Upper lobe of left lung (tissue), 6 donors: ENCODE measurements around the gene IMMP2L. TPM values are rescaled to one million over a fixed set of nuclear protein-coding genes. Genes with fewer than 3 reads are reported as not detected.

Experiments
- ATAC-seq, 2 donors: fragments of 200-7000 bp; cut with Tn5 transposase; one replicate each; pipeline ENCODE4 v1.9.1; 2022; ENCODE audit warnings: mild to moderate bottlenecking in 2 of 2, moderate library complexity in 2 of 2; ENCODE audit not compliant: low FRiP score in 2 of 2
- DNase-seq, 2 donors: peaks; one replicate each; pipeline ENCODE4 v3.0.0-alpha.2; 2019 to 2020
- H3K27ac ChIP-seq, 4 donors: fragments of 200-600 bp; sonication (generic); one replicate each; pipeline ENCODE4 v1.5.1; 2016 to 2019
- H3K27me3 ChIP-seq, 4 donors: fragments of 200-600 bp; sonication (generic); one replicate each; pipeline ENCODE4 v1.5.1; 2017 to 2019
- H3K36me3 ChIP-seq, 4 donors: fragments of 200-600 bp; sonication (generic); one replicate each; pipeline ENCODE4 v1.5.1; 2016 to 2019
- H3K4me1 ChIP-seq, 4 donors: fragments of 200-600 bp; sonication (generic); one replicate each; pipeline ENCODE4 v1.5.1; 2018 to 2019
- H3K4me3 ChIP-seq, 4 donors: fragments of 200-600 bp; sonication (generic); one replicate each; pipeline ENCODE4 v1.5.1; 2017 to 2019; ENCODE audit warnings: mild to moderate bottlenecking in 2 of 4, moderate library complexity in 1 of 4
- H3K9me3 ChIP-seq, 4 donors: fragments of 200-600 bp; sonication (generic); one replicate each; pipeline ENCODE4 v1.5.1; 2018 to 2019
- EP300 ChIP-seq, 4 donors: sonication (generic); formaldehyde crosslinking; IDR thresholded peaks; one replicate each; pipeline ENCODE4 v1.5.1; 2017; ENCODE audit warnings: antibody characterized with exemption in 4 of 4, control low read depth in 2 of 4
- POLR2A ChIP-seq, 4 donors: fragments of 450-650 bp; IDR thresholded peaks; one replicate each; pipeline ENCODE4 v1.5.1; 2016 to 2017; ENCODE audit warnings: antibody characterized with exemption in 4 of 4, mild to moderate bottlenecking in 2 of 4
- POLR2AphosphoS5 ChIP-seq, 2 donors: sonication (generic); formaldehyde crosslinking; IDR thresholded peaks; one replicate each; pipeline ENCODE4 v1.5.1; 2017; ENCODE audit warnings: antibody characterized with exemption in 2 of 2
- WGBS, 2 donors: methylation state at CpG; one replicate each; pipeline ENCODE4 v1.1.5; 2017 to 2018; 5-methylcytosine and 5-hydroxymethylcytosine counted together
- total RNA-seq, 6 donors: library from RNA; depleted of rRNA in 4 of 6; stranded (reverse); fragments of >200 nt in 4 of 6; gene quantifications; one replicate each; pipeline versions ENCODE4 v1.1.0 to v1.2.1, GENCODE V29; 2016 to 2021
- TF ChIP-seq, protein P1 (sequence below), 6 experiments: fragments of 450-650 bp in 4 of 6; fragments of 200-600 bp in 2 of 6; sonication (generic) in 2 of 6; IDR thresholded peaks; one replicate each; pipeline ENCODE4 v1.5.1; 2016 to 2019; ENCODE audit warnings: antibody characterized with exemption in 6 of 6
- donor health status: DM: no; HTN: no; CAD: no; lungs with moderate emphysema.
- donor health status: DM: no; HTN: yes; CAD: no; lungs with severe emphysema.

IMMP2L gene
- total RNA-seq, 6 donors from 2014 or later: 7.1 to 17.5 (median 11.3) TPM

DNA sequence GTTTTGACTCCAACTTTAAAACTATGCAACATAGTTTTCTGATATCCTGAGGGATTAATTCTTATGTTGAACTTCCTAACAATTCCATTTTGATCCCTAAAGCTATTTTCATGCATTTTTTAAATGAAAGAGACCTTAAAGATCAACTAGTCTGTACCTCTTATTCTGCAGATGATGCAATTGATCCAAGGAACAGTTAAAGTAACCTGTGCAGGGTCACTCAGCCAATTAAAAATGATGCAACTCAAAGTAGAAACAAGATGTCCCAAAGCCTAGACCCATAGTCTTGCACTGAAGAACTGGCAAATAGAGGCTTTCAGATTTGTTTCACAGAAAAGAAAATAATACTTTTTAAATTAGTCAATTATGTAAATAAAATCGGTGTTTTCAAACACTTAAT, 86.3 kb downstream of the IMMP2L start:
- no peak for DNase-seq
- Histone ChIP-seq H3K4me1 (no peaks in the 10 kb centered on the region), H3K36me3 (no peaks in the 10 kb centered on the region), H3K27me3 (no peaks in the 10 kb centered on the region), H3K9me3 (peaks cover 0 to 2% (median 0%) of the 10 kb centered on the region in 4 donors), H3K4me3 (no peak overlapping the region), H3K27ac (no peak overlapping the region)
- WGBS, 2 donors: 75 to 85% methylated on average over 1 of the region's 1 CpG
- no peak for ATAC-seq
- TF ChIP-seq, protein P1, sequence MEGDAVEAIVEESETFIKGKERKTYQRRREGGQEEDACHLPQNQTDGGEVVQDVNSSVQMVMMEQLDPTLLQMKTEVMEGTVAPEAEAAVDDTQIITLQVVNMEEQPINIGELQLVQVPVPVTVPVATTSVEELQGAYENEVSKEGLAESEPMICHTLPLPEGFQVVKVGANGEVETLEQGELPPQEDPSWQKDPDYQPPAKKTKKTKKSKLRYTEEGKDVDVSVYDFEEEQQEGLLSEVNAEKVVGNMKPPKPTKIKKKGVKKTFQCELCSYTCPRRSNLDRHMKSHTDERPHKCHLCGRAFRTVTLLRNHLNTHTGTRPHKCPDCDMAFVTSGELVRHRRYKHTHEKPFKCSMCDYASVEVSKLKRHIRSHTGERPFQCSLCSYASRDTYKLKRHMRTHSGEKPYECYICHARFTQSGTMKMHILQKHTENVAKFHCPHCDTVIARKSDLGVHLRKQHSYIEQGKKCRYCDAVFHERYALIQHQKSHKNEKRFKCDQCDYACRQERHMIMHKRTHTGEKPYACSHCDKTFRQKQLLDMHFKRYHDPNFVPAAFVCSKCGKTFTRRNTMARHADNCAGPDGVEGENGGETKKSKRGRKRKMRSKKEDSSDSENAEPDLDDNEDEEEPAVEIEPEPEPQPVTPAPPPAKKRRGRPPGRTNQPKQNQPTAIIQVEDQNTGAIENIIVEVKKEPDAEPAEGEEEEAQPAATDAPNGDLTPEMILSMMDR (IDR thresholded peaks at IDR 0.05): no peak
- TF ChIP-seq EP300 (IDR thresholded peaks at IDR 0.05): no peak
- TF ChIP-seq POLR2AphosphoS5 (IDR thresholded peaks at IDR 0.05): no peak
- no peak for TF ChIP-seq POLR2A (IDR thresholded peaks at IDR 0.05)

DNA sequence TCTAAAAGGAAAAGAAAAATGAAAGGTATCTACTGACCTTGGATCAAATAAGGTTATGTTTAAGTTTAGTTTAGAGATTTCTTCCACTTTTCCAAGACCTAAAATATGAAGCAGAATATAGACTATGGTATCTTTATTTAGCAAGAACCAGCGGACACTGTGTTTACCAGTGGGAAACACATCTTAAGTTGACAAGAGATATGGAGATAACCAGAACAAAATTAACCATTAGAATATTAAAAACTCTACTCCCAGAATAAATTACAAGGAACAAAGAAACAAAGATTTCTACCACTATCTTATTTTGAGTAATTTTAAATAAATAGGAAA, 86.9 kb downstream of the IMMP2L start:
- ATAC-seq (no peak), DNase-seq (no peak)
- peaks cover 0 to 4% (median 0%) of the 10 kb centered on the region in 4 donors for H3K9me3 ChIP-seq
- H3K36me3 ChIP-seq: no peaks in the 10 kb centered on the region
- H3K27ac ChIP-seq: no peak overlapping the region
- TF ChIP-seq POLR2A (IDR thresholded peaks at IDR 0.05): no peak
- no peak for TF ChIP-seq EP300 (IDR thresholded peaks at IDR 0.05)
- no peak for TF ChIP-seq POLR2AphosphoS5 (IDR thresholded peaks at IDR 0.05)
- TF ChIP-seq, protein P1 (IDR thresholded peaks at IDR 0.05): no peak
- no peaks in the 10 kb centered on the region for H3K27me3 ChIP-seq
- H3K4me1 ChIP-seq: no peaks in the 10 kb centered on the region
- 62 to 68% methylated on average over 1 of the region's 1 CpG for WGBS, 2 donors
- H3K4me3 ChIP-seq: no peak overlapping the region

DNA sequence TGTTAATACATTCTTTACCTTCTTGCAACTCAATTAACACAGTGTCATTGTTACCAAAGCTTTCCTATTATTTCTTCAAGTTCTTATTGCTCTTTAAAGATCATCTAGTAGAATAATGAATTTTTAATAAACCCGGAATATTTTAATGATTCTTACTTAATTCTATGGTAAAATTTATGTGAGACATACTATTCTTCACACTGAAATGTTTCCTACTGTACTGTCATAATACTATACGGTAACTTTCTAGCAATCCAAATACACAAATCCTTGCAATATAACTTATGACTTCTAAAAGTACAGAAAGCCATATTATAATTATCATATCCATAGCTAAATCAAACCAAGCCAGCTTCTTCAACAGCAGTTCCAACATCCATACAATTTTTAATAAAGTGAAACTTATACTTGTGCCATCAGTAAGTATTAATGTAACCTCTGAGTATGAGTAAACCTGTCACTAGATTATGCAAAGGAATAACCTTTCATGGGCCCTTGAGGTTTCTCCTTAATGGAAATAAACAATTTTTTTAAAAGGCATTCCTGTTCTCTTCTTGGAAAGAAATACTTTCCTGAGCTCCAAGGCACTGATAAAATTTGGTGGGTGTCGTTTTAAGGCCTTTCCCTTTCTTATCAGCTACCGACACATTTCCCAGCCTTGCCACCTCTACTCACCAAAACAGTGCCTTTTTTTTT, 87.4 kb downstream of the IMMP2L start:
- H3K9me3 ChIP-seq: peaks cover 0 to 4% (median 0%) of the 10 kb centered on the region in 4 donors
- no peak overlapping the region for H3K4me3 ChIP-seq
- 62 to 69% methylated on average over 4 of the region's 4 CpGs for WGBS, 2 donors
- no peaks in the 10 kb centered on the region for H3K27me3 ChIP-seq
- no peak for TF ChIP-seq POLR2AphosphoS5 (IDR thresholded peaks at IDR 0.05)
- TF ChIP-seq EP300 (IDR thresholded peaks at IDR 0.05): no peak
- TF ChIP-seq, protein P1 (IDR thresholded peaks at IDR 0.05): no peak
- no peak for TF ChIP-seq POLR2A (IDR thresholded peaks at IDR 0.05)
- no peaks in the 10 kb centered on the region for H3K36me3 ChIP-seq
- H3K27ac ChIP-seq: no peak overlapping the region
- no peaks in the 10 kb centered on the region for H3K4me1 ChIP-seq
- no peak for DNase-seq
- ATAC-seq: no peak

DNA sequence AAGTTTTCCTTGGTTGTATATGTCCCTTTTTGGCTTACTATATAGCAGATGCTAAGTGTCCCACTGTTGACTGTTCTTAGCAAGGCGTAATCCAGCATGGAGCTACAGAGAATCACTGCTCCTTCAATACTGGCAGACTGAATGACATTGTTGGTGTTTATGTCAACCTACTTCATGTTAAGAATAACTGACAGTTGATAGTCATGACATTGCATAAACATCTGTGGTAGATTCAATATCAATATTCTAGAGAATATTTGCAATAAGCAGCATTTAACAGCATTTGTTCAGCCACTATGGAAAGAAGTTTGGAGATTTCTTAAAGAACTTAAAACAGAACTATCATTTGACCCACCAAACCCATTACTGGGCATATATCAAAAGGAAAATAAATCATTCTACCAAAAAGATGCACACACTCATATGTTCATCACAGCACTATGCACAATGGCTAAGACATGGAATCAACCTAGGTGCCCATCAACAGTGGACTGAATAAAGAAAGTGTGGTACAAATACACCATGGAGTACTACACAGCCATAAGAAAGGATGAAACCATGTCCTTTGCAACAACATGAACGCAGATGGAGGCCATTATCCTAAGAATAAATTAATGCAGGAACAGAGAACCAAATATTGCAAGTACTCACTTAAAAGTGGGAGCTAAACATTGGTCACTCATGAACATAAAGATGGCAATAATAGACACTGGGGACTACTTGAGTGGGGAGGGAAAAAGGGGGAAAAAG, 88.7 kb downstream of the IMMP2L start:
- Histone ChIP-seq H3K4me3 (no peak overlapping the region), H3K27me3 (no peaks in the 10 kb centered on the region), H3K27ac (no peak overlapping the region), H3K4me1 (no peaks in the 10 kb centered on the region), H3K9me3 (peaks cover 0 to 4% (median 0%) of the 10 kb centered on the region in 4 donors), H3K36me3 (no peaks in the 10 kb centered on the region)
- 93 to 95% methylated on average over 2 of the region's 2 CpGs for whole genome bisulfite sequencing, 2 donors
- no peak for DNase-seq
- no peak for ATAC-seq
- TF ChIP-seq POLR2A (IDR thresholded peaks at IDR 0.05) (no peak), EP300 (IDR thresholded peaks at IDR 0.05) (no peak), POLR2AphosphoS5 (IDR thresholded peaks at IDR 0.05) (no peak)
- TF ChIP-seq, protein P1 (IDR thresholded peaks at IDR 0.05): no peak
